Measurements from ENCODE around the gene TAL2.

- TF ChIP-seq ZFX (IDR thresholded peaks at IDR 0.05) (no peak), CTCF (conservative IDR thresholded peaks at IDR 0.05) (no peak)
These were observed 10.5 kb upstream of the TAL2 start for GRCh38 chr9:105651806-105652205.
